ENCODE data around the gene KPNB1.

The KPNB1 gene

GRCh38 chr17:47705536-47706530 lies 56.1 kb downstream of the KPNB1 start:
- DNase-seq, result no peak
- in situ Hi-C loops (cut with MboI; ENCODE audit: low pct_unique_long_range_greater_than_20kb, low sequenced_read_pairs), result no loop called here

GRCh38 chr17:47707056-47707804 lies 57.5 kb downstream of the KPNB1 start:
- in situ Hi-C loops (cut with MboI; ENCODE audit: low pct_unique_long_range_greater_than_20kb, low sequenced_read_pairs), result no loop called here

GRCh38 chr17:47707884-47708283 lies 58.2 kb downstream of the KPNB1 start:
- DNase-seq, result no peak
- in situ Hi-C loops (cut with MboI; ENCODE audit: low pct_unique_long_range_greater_than_20kb, low sequenced_read_pairs), result no loop called here

More at GRCh38 chr17:47707056-47707804, 57.5 kb downstream of the KPNB1 start:
- DNase-seq, result no peak

- DNase-seq, result no peak
- in situ Hi-C loops (cut with MboI; ENCODE audit: low pct_unique_long_range_greater_than_20kb, low sequenced_read_pairs), result no loop called here
Measured at GRCh38 chr17:47708312-47708863, 58.7 kb downstream of the KPNB1 start.

GRCh38 chr17:47708864-47709541 lies 59.3 kb downstream of the KPNB1 start:
- no peak for DNase-seq
- in situ Hi-C loops (cut with MboI; ENCODE audit: low pct_unique_long_range_greater_than_20kb, low sequenced_read_pairs), result no loop called here

GRCh38 chr17:47709594-47709993 lies 59.9 kb downstream of the KPNB1 start:
- no peak for DNase-seq
- in situ Hi-C loops (cut with MboI; ENCODE audit: low pct_unique_long_range_greater_than_20kb, low sequenced_read_pairs), result no loop called here

- in situ Hi-C loops (cut with MboI; ENCODE audit: low pct_unique_long_range_greater_than_20kb, low sequenced_read_pairs), result no loop called here
Measured at GRCh38 chr17:47711366-47712099, 61.8 kb downstream of the KPNB1 start.

GRCh38 chr17:47712330-47713023 lies 62.8 kb downstream of the KPNB1 start:
- in situ Hi-C loops (cut with MboI; ENCODE audit: low pct_unique_long_range_greater_than_20kb, low sequenced_read_pairs), result no loop called here
- no peak for DNase-seq

More at GRCh38 chr17:47711366-47712099, 61.8 kb downstream of the KPNB1 start:
- no peak for DNase-seq

GRCh38 chr17:47713980-47714700 lies 64.4 kb downstream of the KPNB1 start:
- DNase-seq, result no peak

GRCh38 chr17:47714773-47715396 lies 65.2 kb downstream of the KPNB1 start:
- DNase-seq, result no peak
- in situ Hi-C loops (cut with MboI; ENCODE audit: low pct_unique_long_range_greater_than_20kb, low sequenced_read_pairs), result no loop called here

More at GRCh38 chr17:47713980-47714700, 64.4 kb downstream of the KPNB1 start:
- in situ Hi-C loops (cut with MboI; ENCODE audit: low pct_unique_long_range_greater_than_20kb, low sequenced_read_pairs), result no loop called here

- in situ Hi-C loops (cut with MboI; ENCODE audit: low pct_unique_long_range_greater_than_20kb, low sequenced_read_pairs), result no loop called here
- no peak for DNase-seq
Measured at GRCh38 chr17:47715669-47716325, 66.1 kb downstream of the KPNB1 start.

GRCh38 chr17:47716375-47716774 lies 66.7 kb downstream of the KPNB1 start:
- in situ Hi-C loops (cut with MboI; ENCODE audit: low pct_unique_long_range_greater_than_20kb, low sequenced_read_pairs), result no loop called here
- no peak for DNase-seq

GRCh38 chr17:47717261-47717697 lies 67.6 kb downstream of the KPNB1 start:
- DNase-seq, result peak; percentile 51
- in situ Hi-C loops (cut with MboI; ENCODE audit: low pct_unique_long_range_greater_than_20kb, low sequenced_read_pairs), result no loop called here

- DNase-seq, result no peak
- in situ Hi-C loops (cut with MboI; ENCODE audit: low pct_unique_long_range_greater_than_20kb, low sequenced_read_pairs), result no loop called here
Measured at GRCh38 chr17:47717979-47718621, 68.4 kb downstream of the KPNB1 start.

- no peak for DNase-seq
- in situ Hi-C loops (cut with MboI; ENCODE audit: low pct_unique_long_range_greater_than_20kb, low sequenced_read_pairs), result no loop called here
Measured at GRCh38 chr17:47718634-47719405, 69.1 kb downstream of the KPNB1 start.

Measured in KBM-7 (cell line).